ENCODE measurements around the gene ABI2.

The ABI2 gene

DNA sequence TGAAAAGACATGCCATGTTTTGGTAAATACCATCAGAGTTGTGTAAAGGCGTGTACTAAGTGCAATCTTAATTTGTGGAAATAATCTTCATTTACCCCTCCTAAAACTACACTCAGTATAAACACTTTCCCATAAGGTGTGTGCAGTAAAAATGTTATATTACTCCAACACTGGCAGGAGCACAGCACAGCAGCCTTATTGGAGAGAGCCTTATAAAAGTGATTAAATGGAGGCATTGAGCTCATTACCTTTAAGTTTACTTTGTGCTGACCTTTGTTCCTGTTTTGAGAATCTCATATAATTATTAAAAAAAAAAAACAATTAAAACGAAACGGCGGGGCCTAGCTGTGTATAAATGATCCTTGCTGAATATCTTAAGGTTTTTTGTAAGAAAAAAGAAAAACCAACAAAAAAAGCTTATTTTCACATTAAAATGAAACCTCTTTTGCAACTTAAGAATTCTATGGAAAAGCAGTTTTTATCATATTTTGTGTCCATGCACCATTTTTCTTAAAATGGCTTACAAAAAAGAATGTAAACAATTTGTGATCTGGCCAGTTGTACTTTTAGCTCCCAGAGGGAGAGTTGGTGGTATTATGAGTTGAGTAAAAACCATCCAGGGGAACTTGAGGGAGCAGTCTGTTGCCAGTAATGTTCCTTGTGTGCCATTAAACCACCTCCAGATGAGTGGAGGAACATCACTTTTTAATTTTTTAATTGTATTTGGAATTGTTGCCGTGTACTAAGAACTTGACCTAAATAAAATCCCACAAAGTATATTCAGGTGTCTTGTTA, 103.4 kb downstream of the ABI2 start:
- H3K36me3 ChIP-seq (ENCODE audit: insufficient read depth, low read length) = peaks cover 59% of the 10 kb centered on the region
- no peaks in the 10 kb centered on the region for H3K4me1 ChIP-seq (ENCODE audit: insufficient read depth, low read length)
- no peak overlapping the region for H3K4me3 ChIP-seq (ENCODE audit: low read length)
- no peaks in the 10 kb centered on the region for H3K9me3 ChIP-seq (ENCODE audit: insufficient read depth, low read depth, low read length)
- H3K9ac ChIP-seq (ENCODE audit: low read depth, low read length) = no peak overlapping the region
- H3K27me3 ChIP-seq (ENCODE audit: insufficient read depth, low read length) = no peaks in the 10 kb centered on the region
- H3K27ac ChIP-seq (ENCODE audit: low read depth, low read length) = no peak overlapping the region
- 71% methylated on average over 1 of the region's 5 CpGs for WGBS

DNA sequence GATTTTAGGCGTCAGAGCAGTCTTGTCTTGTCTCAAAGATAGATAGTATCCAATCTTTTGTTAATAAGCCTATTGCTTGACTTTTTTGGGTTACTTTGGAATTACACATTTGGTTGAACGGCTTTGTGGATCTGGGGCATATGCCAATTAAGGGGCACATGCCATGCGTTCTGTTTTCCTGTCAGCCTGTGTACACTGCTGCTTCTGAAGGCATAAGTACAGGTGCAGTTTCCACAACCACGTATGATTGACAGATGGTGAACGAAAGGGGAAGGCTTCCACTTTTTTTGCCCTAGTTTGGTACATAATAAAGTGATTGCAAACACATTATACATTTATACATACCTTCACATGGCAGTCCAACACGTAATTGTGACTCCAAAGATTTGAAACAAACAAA, 104.6 kb downstream of the ABI2 start:
- Histone ChIP-seq H3K9ac (ENCODE audit: low read depth, low read length) (no peak overlapping the region), H3K36me3 (ENCODE audit: insufficient read depth, low read length) (peaks cover 53% of the 10 kb centered on the region)

DNA sequence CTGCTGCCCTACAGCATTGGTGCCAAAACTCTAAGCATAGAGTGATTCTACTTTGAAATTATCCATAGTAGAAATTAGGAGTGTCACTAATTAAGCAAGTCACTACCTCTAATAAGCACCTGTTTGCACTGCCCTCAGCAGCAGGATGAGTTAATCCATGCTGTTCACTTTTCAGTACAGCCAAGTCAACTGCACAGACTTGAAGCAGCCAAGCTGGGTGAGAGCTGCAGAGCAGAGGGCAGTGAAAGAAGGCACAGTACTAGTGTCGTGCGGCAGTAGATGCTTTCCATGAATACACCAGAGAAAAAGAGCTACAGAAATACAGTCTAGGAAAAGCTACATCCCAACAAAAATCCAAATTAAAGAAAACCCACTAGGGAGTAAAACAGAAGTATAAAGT, 108.3 kb downstream of the ABI2 start:
- 86% methylated on average over 2 of the region's 2 CpGs for WGBS
- Histone ChIP-seq H3K27me3 (ENCODE audit: insufficient read depth, low read length) (no peaks in the 10 kb centered on the region), H3K9ac (ENCODE audit: low read depth, low read length) (no peak overlapping the region), H3K27ac (ENCODE audit: low read depth, low read length) (no peak overlapping the region), H3K4me3 (ENCODE audit: low read length) (no peak overlapping the region), H3K4me1 (ENCODE audit: insufficient read depth, low read length) (peaks cover 11% of the 10 kb centered on the region; the same call in 1 of the 2 replicates), H3K36me3 (ENCODE audit: insufficient read depth, low read length) (peaks cover 50% of the 10 kb centered on the region), H3K9me3 (ENCODE audit: insufficient read depth, low read depth, low read length) (no peaks in the 10 kb centered on the region)

More for the DNA sequence above, 104.6 kb downstream of the ABI2 start:
- no peak overlapping the region for H3K27ac ChIP-seq (ENCODE audit: low read depth, low read length)
- H3K27me3 ChIP-seq (ENCODE audit: insufficient read depth, low read length) = no peaks in the 10 kb centered on the region
- WGBS = 96% methylated on average over 5 of the region's 6 CpGs
- no peak overlapping the region for H3K4me3 ChIP-seq (ENCODE audit: low read length)
- H3K4me1 ChIP-seq (ENCODE audit: insufficient read depth, low read length) = no peaks in the 10 kb centered on the region
- no peaks in the 10 kb centered on the region for H3K9me3 ChIP-seq (ENCODE audit: insufficient read depth, low read depth, low read length)

DNA sequence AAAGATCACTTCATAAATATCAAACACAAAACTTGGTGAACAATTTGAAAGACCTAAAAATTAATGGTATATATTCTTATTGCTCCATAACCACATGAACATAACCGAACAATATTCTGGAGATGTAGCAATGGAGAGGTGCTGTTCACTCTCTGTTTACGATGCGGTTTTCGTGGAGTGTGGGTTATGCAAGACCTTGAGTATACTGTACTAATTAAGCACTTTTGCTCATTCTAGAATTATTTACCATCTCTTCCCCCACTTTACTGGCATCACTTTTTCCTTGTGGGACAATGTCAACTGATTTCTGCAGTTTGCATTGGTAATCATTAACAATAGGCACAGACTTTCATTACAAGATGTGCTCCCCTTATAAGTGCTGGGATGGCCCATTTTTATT, 109.3 kb downstream of the ABI2 start:
- Histone ChIP-seq H3K27ac (ENCODE audit: low read depth, low read length) (no peak overlapping the region), H3K36me3 (ENCODE audit: insufficient read depth, low read length) (peaks cover 51% of the 10 kb centered on the region), H3K9ac (ENCODE audit: low read depth, low read length) (no peak overlapping the region), H3K4me1 (ENCODE audit: insufficient read depth, low read length) (peaks cover 11% of the 10 kb centered on the region; the same call in 1 of the 2 replicates), H3K27me3 (ENCODE audit: insufficient read depth, low read length) (no peaks in the 10 kb centered on the region), H3K4me3 (ENCODE audit: low read length) (no peak overlapping the region), H3K9me3 (ENCODE audit: insufficient read depth, low read depth, low read length) (no peaks in the 10 kb centered on the region)
- WGBS = 96% methylated on average over 4 of the region's 4 CpGs

DNA sequence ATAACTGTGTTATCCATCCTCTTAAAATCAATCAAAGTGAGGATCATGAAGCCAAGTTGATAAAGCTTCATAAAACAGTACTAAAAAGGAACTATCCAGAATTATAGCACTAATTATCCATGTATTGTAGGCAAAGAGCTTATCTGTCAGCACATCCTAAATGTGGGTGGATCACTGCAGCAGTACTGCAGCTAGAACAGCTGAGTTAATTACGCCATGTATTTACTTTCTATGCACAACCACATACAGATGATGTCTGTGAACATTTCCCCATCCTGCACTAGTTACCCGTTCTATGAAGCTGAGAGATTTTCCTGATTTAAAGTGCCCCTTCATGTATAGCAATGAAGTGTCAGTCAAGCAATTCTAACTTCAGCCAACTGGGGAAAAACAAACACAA, 110.3 kb downstream of the ABI2 start:
- Histone ChIP-seq H3K4me1 (ENCODE audit: insufficient read depth, low read length) (peaks cover 11% of the 10 kb centered on the region; the same call in 1 of the 2 replicates), H3K27ac (ENCODE audit: low read depth, low read length) (no peak overlapping the region), H3K36me3 (ENCODE audit: insufficient read depth, low read length) (peaks cover 56% of the 10 kb centered on the region), H3K27me3 (ENCODE audit: insufficient read depth, low read length) (no peaks in the 10 kb centered on the region), H3K9ac (ENCODE audit: low read depth, low read length) (no peak overlapping the region), H3K9me3 (ENCODE audit: insufficient read depth, low read depth, low read length) (no peaks in the 10 kb centered on the region), H3K4me3 (ENCODE audit: low read length) (no peak overlapping the region)
- whole genome bisulfite sequencing = 91% methylated on average over 2 of the region's 2 CpGs

DNA sequence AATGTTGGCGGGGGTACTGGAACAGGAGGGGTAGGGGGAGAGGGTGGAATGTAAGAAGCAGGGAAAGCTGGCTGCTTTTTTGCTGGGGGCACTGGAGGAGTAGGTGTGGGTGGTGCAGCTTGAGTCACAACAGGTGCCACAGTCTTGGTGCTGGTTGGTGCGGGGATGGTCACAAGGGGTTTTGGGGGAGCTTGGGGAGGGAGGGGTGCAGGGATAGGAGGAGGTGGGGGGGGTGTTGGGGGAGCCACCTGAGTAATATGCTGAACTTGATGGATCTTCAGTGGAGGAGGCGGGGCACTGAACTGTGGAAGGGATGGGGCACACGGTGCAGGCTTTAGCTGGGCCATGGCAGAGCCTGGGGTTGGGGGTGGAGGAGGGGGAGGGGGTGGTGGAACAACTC, 112.5 kb downstream of the ABI2 start:
- Histone ChIP-seq H3K9me3 (ENCODE audit: insufficient read depth, low read depth, low read length) (no peaks in the 10 kb centered on the region), H3K36me3 (ENCODE audit: insufficient read depth, low read length) (peaks cover 68% of the 10 kb centered on the region), H3K4me3 (ENCODE audit: low read length) (no peak overlapping the region), H3K4me1 (ENCODE audit: insufficient read depth, low read length) (peaks cover 11% of the 10 kb centered on the region; the same call in 1 of the 2 replicates), H3K27ac (ENCODE audit: low read depth, low read length) (no peak overlapping the region), H3K27me3 (ENCODE audit: insufficient read depth, low read length) (no peaks in the 10 kb centered on the region), H3K9ac (ENCODE audit: low read depth, low read length) (no peak overlapping the region)
- 92% methylated on average over 4 of the region's 4 CpGs for WGBS

DNA sequence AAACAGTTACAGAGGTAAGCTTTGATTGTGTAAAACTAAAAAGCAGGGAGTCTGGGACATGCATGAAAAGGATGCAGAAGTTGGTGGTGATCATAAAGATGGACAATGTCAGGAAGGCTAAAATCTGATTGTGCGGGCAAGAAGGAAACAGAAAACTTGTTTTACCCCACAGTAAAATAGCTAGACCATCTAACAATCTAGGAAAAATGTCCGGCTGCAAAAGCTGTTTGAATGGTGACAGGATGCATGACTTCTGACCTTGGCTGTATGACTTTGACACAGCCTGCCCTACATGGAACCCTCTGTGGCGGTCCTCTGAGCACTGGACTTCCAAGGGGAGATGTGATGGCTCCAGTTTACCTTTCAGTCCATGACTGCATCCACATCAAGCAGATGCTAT, 113.3 kb downstream of the ABI2 start:
- Histone ChIP-seq H3K9ac (ENCODE audit: low read depth, low read length) (no peak overlapping the region), H3K4me1 (ENCODE audit: insufficient read depth, low read length) (peaks cover 11% of the 10 kb centered on the region; the same call in 1 of the 2 replicates), H3K27ac (ENCODE audit: low read depth, low read length) (no peak overlapping the region), H3K9me3 (ENCODE audit: insufficient read depth, low read depth, low read length) (no peaks in the 10 kb centered on the region), H3K27me3 (ENCODE audit: insufficient read depth, low read length) (no peaks in the 10 kb centered on the region), H3K4me3 (ENCODE audit: low read length) (no peak overlapping the region), H3K36me3 (ENCODE audit: insufficient read depth, low read length) (peaks cover 74% of the 10 kb centered on the region)
- 92% methylated on average over 3 of the region's 3 CpGs for WGBS

DNA sequence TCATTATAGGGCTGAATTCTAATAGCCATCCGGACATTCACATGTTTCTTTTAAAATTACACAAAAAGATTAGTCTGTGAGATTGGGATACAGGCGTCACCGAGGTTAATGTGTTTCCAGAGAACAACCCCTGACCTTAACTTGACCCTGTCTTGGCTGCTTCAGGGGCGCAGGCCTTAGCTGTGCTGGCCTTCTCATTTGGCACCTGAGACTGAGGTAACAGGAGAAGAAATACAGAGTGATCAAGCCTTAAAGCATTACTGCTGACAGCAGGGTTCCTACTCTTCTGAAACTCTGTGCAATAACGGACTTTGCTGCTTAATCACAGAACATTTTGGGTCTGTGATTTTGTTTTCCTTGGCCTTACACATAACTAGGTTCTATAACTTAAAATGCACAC, 114.3 kb downstream of the ABI2 start:
- Histone ChIP-seq H3K4me3 (ENCODE audit: low read length) (no peak overlapping the region), H3K9me3 (ENCODE audit: insufficient read depth, low read depth, low read length) (no peaks in the 10 kb centered on the region), H3K36me3 (ENCODE audit: insufficient read depth, low read length) (peaks cover 81% of the 10 kb centered on the region), H3K27me3 (ENCODE audit: insufficient read depth, low read length) (no peaks in the 10 kb centered on the region), H3K4me1 (ENCODE audit: insufficient read depth, low read length) (peaks cover 11% of the 10 kb centered on the region; the same call in 1 of the 2 replicates), H3K9ac (ENCODE audit: low read depth, low read length) (no peak overlapping the region), H3K27ac (ENCODE audit: low read depth, low read length) (no peak overlapping the region)
- WGBS = 93% methylated on average over 5 of the region's 5 CpGs

DNA sequence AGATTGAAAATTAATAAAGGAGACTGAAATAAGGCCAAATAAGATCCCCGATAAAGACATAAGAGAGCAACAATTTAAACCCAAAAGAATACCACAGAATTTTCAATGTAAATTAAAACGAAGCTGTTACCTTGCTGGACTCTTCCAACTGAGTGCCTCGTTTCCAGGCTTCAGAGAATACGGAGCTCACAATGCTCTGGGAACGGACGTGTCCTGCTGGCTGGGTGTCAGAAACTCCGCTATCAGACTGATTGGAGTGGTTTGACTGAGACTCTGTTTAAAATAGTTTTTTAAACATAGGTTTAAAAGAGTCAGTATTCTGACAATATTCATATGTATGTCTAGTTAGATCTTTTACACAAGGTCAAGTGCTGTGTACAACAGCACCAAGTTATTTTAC, 116.5 kb downstream of the ABI2 start:
- peaks cover 8% of the 10 kb centered on the region; the same call in 1 of the 2 replicates for H3K4me1 ChIP-seq (ENCODE audit: insufficient read depth, low read length)
- H3K27ac ChIP-seq (ENCODE audit: low read depth, low read length) = no peak overlapping the region
- no peak overlapping the region for H3K4me3 ChIP-seq (ENCODE audit: low read length)
- 94% methylated on average over 7 of the region's 7 CpGs for WGBS
- H3K9me3 ChIP-seq (ENCODE audit: insufficient read depth, low read depth, low read length) = no peaks in the 10 kb centered on the region
- H3K9ac ChIP-seq (ENCODE audit: low read depth, low read length) = no peak overlapping the region
- no peaks in the 10 kb centered on the region for H3K27me3 ChIP-seq (ENCODE audit: insufficient read depth, low read length)
- peaks cover 77% of the 10 kb centered on the region for H3K36me3 ChIP-seq (ENCODE audit: insufficient read depth, low read length)

DNA sequence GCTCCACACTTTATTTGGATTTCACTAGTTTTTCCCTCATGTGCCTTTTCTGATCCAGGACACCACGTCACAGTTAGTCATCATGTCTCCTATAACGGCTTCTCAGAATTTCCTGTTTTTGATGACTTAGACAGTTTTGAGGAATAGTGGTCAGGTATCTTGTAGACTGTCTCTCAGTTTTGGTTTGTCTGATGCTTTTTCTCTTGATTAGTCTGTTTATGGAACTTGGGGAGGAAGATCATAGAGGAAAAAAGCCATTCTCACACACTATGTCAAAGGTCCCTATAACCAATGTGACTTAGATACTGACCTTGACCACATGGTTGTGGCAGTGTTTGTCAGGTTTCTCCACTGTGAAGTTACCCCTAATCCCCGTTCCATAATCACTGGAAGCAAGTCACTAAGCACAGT, 117.9 kb downstream of the ABI2 start:
- H3K4me1 ChIP-seq (ENCODE audit: insufficient read depth, low read length) = no peaks in the 10 kb centered on the region
- H3K9ac ChIP-seq (ENCODE audit: low read depth, low read length) = no peak overlapping the region
- WGBS = 93% methylated on average over 3 of the region's 3 CpGs
- no peak overlapping the region for H3K27ac ChIP-seq (ENCODE audit: low read depth, low read length)
- peaks cover 82% of the 10 kb centered on the region for H3K36me3 ChIP-seq (ENCODE audit: insufficient read depth, low read length)
- H3K9me3 ChIP-seq (ENCODE audit: insufficient read depth, low read depth, low read length) = no peaks in the 10 kb centered on the region
- no peaks in the 10 kb centered on the region for H3K27me3 ChIP-seq (ENCODE audit: insufficient read depth, low read length)
- no peak overlapping the region for H3K4me3 ChIP-seq (ENCODE audit: low read length)

DNA sequence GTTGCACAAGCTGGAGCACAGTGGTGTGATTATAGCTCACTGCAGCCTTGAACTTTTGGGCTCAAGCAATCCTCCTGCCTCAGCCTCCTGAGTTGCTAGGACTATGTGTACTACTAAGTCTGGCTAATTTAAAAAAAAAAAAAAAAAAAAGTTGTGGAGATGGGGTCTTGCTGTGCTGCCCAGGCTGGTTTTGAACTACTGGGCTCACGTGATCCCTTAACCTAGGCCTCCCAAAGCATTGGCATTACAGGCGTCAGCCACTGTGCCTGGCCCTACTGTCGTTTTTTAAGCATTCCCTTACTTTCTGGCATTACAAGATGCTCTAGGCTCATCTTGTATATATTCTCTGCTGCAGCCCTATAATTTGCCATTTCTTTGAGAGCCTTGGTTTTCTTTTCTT, 118.6 kb downstream of the ABI2 start:
- Histone ChIP-seq H3K4me1 (ENCODE audit: insufficient read depth, low read length) (no peaks in the 10 kb centered on the region), H3K9me3 (ENCODE audit: insufficient read depth, low read depth, low read length) (no peaks in the 10 kb centered on the region), H3K4me3 (ENCODE audit: low read length) (no peak overlapping the region), H3K27me3 (ENCODE audit: insufficient read depth, low read length) (no peaks in the 10 kb centered on the region), H3K9ac (ENCODE audit: low read depth, low read length) (no peak overlapping the region), H3K27ac (ENCODE audit: low read depth, low read length) (no peak overlapping the region), H3K36me3 (ENCODE audit: insufficient read depth, low read length) (peaks cover 83% of the 10 kb centered on the region)
- 94% methylated on average over 3 of the region's 3 CpGs for WGBS

All from HUES64 (cell line).